Mesendoderm (in vitro differentiated cells): ENCODE data around the gene DIPK1A. TPM values are rescaled to one million over a fixed set of nuclear protein-coding genes. Genes with fewer than 3 reads are reported as not detected.
A peak's percentile ranks its signal among the peaks of the same experiment; 100 is the strongest.

Experiments
- small RNA-seq: library from polyadenylated mRNA; stranded (forward); fragments of <200 nt; extraction: miRNeasy Mini kit (QIAGEN cat#:217004); gene quantifications from one replicate; pipeline ENCODE3, GENCODE V24; 2013; ENCODE audit not compliant: insufficient read depth

The DIPK1A gene

Small RNA genes within 50 kb of the gene (small RNA-seq; reads per million reads assigned to genes)
- not detected for gene RF00432
- gene RN7SL692P, result not detected
- gene RNU6-210P, result not detected
- gene RNU6-970P, result not detected
- gene SNORA66, result 12.5 reads per million, percentile 88 among the genes with 10 or more reads in this experiment
- gene SNORD21, result not detected
